ENCODE results near the gene RABEP1. TPM values are rescaled to one million over a fixed set of nuclear protein-coding genes. Genes with fewer than 3 reads are reported as not detected.

RABEP1 gene
- total and polyA plus RNA-seq, 9 of the 15 experiments (the other 6 are each of a cell fraction or from before 2014, with no cell fraction given) = 8.2 to 38.9 (median 30.3) TPM

GRCh38 chr17:5309851-5310250, 27.8 kb downstream of the RABEP1 start:
- ATAC-seq (no peak), DNase-seq (ENCODE audit: extremely low read depth in 1 of 4, low spot score in 3 of 4) (no peak), FAIRE-seq (no peak)
- ChIA-PET POLR2A (interaction anchor here (0.6 kb wide), 1 partner anchor 859 kb away, joined by 4 read pairs; no protein-coding TSS in a partner anchor), CTCF (ENCODE audit: low intra/inter-chr PET ratio) (no interaction called here)
- Histone ChIP-seq H3K4me3 (no peak overlapping the region), H3K9me1 (ENCODE audit: control insufficient read depth, insufficient read depth, low read length) (no peaks in the 10 kb centered on the region), H2AFZ (ENCODE audit: low read depth, low read length) (no peak overlapping the region), H3K4me1 (replicated peaks in 1 of 2; ENCODE audit: control insufficient read depth in 2 of 2, insufficient read depth in 2 of 2, low read length in 2 of 2) (no peaks in the 10 kb centered on the region), H3K27me3 (ENCODE audit: control insufficient read depth in 2 of 2, insufficient read depth in 2 of 2, low read length in 2 of 2) (no peaks in the 10 kb centered on the region), H3K9me3 (replicated peaks; ENCODE audit: control insufficient read depth, insufficient read depth, low read depth, low read length) (no peaks in the 10 kb centered on the region), H3K27ac (ENCODE audit: extremely low read depth, low read depth, low read length) (no peak overlapping the region), H3K4me2 (ENCODE audit: insufficient read depth, low read length) (no peak overlapping the region), H3K79me2 (ENCODE audit: control insufficient read depth, insufficient read depth, low read length) (peaks cover 29% of the 10 kb centered on the region), H4K20me1 (replicated peaks; ENCODE audit: control insufficient read depth, insufficient read depth, low read length) (no peaks in the 10 kb centered on the region), H3K9ac (ENCODE audit: insufficient read depth in 1 of 2, low read depth in 2 of 2, low read length in 2 of 2) (no peak overlapping the region), H3K36me3 (ENCODE audit: control insufficient read depth, insufficient read depth, low read length) (peaks cover 36% of the 10 kb centered on the region; the same call in 1 of the 3 replicates)
- intact Hi-C loops (cut with micrococcal nuclease) = no loop called here
- in situ Hi-C loops (cut with MboI) = no loop called here
- BruUV-seq (replicated peaks) = no TSS peak
- TF ChIP-seq ELF4 (CRISPR knock-in tag; IDR thresholded peaks at IDR 0.05) = no peak
- TF ChIP-seq KDM1A (IDR thresholded peaks at IDR 0.05) = no peak
- no peak for TF ChIP-seq ZNF3 (CRISPR knock-in tag; IDR thresholded peaks at IDR 0.05)
- TF ChIP-seq ELK1 (CRISPR knock-in tag; IDR thresholded peaks at IDR 0.05) = no peak
- no peak for TF ChIP-seq SLC30A9 (CRISPR knock-in tag; IDR thresholded peaks at IDR 0.05)
- TF ChIP-seq KLF1 (tag; IDR thresholded peaks at IDR 0.05) = no peak
- TF ChIP-seq HDGF (IDR thresholded peaks at IDR 0.05) = no peak
- TF ChIP-seq ZNF274 (IDR thresholded peaks at IDR 0.05; ENCODE audit: borderline replicate concordance, low read depth, low read length) = no peak
- TF ChIP-seq, protein P1, sequence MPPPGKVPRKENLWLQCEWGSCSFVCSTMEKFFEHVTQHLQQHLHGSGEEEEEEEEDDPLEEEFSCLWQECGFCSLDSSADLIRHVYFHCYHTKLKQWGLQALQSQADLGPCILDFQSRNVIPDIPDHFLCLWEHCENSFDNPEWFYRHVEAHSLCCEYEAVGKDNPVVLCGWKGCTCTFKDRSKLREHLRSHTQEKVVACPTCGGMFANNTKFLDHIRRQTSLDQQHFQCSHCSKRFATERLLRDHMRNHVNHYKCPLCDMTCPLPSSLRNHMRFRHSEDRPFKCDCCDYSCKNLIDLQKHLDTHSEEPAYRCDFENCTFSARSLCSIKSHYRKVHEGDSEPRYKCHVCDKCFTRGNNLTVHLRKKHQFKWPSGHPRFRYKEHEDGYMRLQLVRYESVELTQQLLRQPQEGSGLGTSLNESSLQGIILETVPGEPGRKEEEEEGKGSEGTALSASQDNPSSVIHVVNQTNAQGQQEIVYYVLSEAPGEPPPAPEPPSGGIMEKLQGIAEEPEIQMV (tag; conservative IDR thresholded peaks at IDR 0.05; ENCODE audit: low read depth) = no peak
- no peak for TF ChIP-seq SAP30 (IDR thresholded peaks at IDR 0.05; ENCODE audit: borderline replicate concordance, insufficient read depth, low read depth, low read length, poor library complexity, severe bottlenecking)
- no peak for TF ChIP-seq YBX1 (IDR thresholded peaks at IDR 0.05)
- TF ChIP-seq CTCFL (IDR thresholded peaks at IDR 0.05; ENCODE audit: borderline replicate concordance, insufficient read depth, low read depth, low read length, poor library complexity, severe bottlenecking) = no peak
- TF ChIP-seq ATF1 (CRISPR knock-in tag; IDR thresholded peaks at IDR 0.05) = no peak
- no peak for TF ChIP-seq ATF1 (tag; IDR thresholded peaks at IDR 0.05)

Data from K562 (cell line).